Measurements from ENCODE around the gene SUSD4.

Gene SUSD4

GRCh38 chr1:223223091-223223995 lies 140.6 kb downstream of the SUSD4 start:
- in situ Hi-C loops (cut with MboI; ENCODE audit: low pct_unique_long_range_greater_than_20kb, low sequenced_read_pairs): no loop called here
- DNase-seq: no peak

DNA sequence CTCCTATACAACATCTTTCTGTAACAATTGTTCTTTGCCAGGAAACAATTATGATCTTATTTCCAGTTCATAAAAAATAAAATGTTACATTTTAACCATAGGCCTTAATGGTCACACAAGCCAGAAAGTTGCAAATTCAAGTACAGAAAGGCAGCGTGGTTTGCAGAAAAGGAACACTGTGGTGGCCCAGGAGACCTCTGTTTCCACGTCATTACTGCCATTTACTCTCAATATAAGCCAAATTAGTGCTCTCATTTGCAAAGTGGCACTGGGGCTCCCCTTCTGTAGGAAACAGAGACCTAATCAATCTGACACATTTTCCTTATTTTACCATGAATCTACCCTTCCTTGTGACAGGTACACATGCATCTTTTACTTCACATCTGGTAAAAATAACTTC lies 141.6 kb downstream of the SUSD4 start:
- in situ Hi-C loops (cut with MboI; ENCODE audit: low pct_unique_long_range_greater_than_20kb, low sequenced_read_pairs): no loop called here
- DNase-seq: no peak

DNA sequence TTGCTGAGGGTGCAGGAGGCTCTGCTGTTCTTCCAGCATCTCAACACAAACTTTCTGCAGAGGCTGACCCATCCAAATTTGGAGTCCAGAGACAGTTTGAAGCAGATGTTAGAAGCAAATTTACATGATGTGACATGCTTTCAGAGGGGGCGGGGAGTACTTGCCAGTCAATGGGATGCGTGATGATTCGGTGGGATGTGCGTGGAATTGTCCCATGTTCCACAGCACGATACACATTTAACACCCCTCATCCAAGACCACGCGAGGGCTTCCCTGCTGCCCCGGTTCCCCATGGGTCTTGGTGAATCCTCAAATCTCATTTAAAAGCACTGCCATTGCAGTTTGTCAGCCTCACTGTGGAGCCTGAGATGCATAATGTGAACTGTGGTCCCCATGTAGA lies 142.3 kb downstream of the SUSD4 start:
- in situ Hi-C loops (cut with MboI; ENCODE audit: low pct_unique_long_range_greater_than_20kb, low sequenced_read_pairs): no loop called here
- DNase-seq: no peak

- in situ Hi-C loops (cut with MboI; ENCODE audit: low pct_unique_long_range_greater_than_20kb, low sequenced_read_pairs): no loop called here
- DNase-seq: no peak
These were observed 143.9 kb downstream of the SUSD4 start for GRCh38 chr1:223219846-223220610.

GRCh38 chr1:223219318-223219635 lies 144.7 kb downstream of the SUSD4 start:
- in situ Hi-C loops (cut with MboI; ENCODE audit: low pct_unique_long_range_greater_than_20kb, low sequenced_read_pairs): no loop called here
- no peak for DNase-seq

DNA sequence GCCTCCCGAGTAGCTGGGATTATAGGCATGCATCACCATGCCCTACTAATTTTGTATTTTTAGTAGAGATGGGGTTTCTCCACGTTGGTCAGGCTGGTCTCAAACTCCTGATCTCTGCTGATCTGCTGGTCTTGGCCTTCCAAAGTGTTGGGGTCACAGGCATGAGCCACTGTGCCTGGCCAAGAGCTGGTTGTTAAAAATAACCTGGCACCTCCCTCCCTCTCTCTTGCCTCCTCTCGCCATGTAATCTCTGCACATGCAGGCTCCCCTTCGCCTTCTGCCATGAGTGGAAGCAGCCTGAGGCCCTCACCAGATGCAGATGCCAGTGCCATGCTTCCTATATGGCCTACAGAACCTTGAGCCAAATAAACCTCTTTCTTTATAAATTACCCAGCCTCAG lies 146.2 kb downstream of the SUSD4 start:
- DNase-seq: no peak
- in situ Hi-C loops (cut with MboI; ENCODE audit: low pct_unique_long_range_greater_than_20kb, low sequenced_read_pairs): no loop called here

GRCh38 chr1:223216531-223217205 lies 147.3 kb downstream of the SUSD4 start:
- in situ Hi-C loops (cut with MboI; ENCODE audit: low pct_unique_long_range_greater_than_20kb, low sequenced_read_pairs): no loop called here
- no peak for DNase-seq

DNA sequence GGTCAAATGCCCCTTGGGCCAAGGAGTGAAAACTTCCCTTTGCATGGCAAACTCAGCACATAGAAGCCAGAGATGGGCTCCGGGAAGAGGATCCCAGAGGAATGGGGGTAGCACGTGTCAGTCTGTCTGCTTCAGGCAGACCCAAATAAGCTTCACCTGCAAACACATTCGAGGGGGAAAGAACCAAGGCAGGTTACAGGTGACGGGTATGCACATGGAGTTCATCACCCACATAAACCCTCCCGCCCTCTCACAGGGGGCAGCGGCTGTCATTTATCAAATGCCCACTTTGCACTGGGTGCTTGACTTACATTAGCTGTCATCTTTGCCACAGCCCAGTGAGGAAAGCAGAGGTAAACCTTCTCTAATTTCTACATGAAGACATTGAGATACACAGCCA lies 147.9 kb downstream of the SUSD4 start:
- in situ Hi-C loops (cut with MboI; ENCODE audit: low pct_unique_long_range_greater_than_20kb, low sequenced_read_pairs): no loop called here
- no peak for DNase-seq

DNA sequence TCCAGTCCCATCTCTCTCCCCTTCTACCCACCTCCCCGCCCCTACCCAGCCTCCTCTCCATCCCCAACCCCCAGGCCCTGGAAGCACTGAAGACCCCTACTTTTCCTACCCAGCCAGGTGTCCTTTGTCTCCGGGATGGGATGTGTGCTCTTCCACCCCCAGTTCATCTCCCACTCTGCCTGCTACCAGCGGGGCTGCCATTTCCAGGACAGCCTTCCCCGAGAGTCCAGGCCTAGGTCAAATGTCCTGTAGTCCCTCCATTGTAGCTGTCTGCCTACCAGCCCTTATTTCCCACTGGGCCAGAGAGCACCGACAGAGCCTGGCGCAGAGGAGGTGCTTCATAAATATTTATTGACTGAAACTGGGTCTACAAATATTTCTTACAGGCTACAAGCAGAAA lies 148.9 kb downstream of the SUSD4 start:
- in situ Hi-C loops (cut with MboI; ENCODE audit: low pct_unique_long_range_greater_than_20kb, low sequenced_read_pairs): no loop called here
- no peak for DNase-seq

DNA sequence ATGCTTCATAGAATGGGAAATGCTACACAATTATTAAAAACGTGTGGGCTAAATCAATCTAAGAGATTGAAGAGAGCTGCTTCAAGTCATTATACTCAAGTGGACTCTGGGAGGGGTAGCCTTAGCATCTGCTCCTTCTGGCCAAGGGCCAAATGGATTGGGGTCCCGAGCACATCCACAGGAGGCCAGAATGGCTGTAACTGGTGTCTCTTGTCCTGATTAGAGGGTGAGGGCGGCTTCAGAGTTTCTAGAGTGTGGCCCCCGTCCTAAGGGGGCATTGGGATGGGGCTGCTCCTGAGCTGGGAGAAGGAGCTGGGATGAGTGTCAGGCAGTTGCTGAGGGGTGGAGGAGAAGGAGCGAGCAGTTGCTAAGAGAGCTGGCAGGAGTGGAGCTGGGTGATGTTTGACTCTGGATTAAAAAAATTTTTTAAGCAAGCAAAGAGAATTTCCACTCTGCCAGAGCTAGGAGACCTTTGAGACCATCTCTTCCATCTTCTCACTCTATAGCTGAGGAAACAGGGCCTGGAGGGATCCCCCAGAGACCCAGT lies 149.6 kb downstream of the SUSD4 start:
- DNase-seq: no peak
- in situ Hi-C loops (cut with MboI; ENCODE audit: low pct_unique_long_range_greater_than_20kb, low sequenced_read_pairs): no loop called here

DNA sequence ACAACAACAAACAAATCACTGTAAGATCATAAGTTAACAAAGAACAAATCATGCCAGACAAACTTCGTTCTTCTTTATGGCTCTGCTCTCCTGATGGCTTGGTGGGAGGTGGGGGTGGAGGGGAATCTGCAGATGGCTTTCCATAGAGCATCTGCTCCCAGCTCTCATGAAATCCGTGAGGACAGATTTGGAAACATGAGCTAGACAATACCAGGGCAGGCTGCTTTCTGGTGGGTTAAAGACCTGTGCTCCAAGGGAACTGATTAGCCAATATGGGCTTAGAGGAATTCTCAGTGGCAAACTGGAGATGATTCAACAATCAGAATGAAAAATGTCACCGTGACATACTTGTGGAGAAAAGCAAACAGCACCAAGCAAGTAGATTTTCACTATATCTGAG lies 151.5 kb downstream of the SUSD4 start:
- DNase-seq: no peak
- in situ Hi-C loops (cut with MboI; ENCODE audit: low pct_unique_long_range_greater_than_20kb, low sequenced_read_pairs): no loop called here

GRCh38 chr1:223211323-223211985 lies 152.5 kb downstream of the SUSD4 start:
- DNase-seq: no peak
- in situ Hi-C loops (cut with MboI; ENCODE audit: low pct_unique_long_range_greater_than_20kb, low sequenced_read_pairs): no loop called here

DNA sequence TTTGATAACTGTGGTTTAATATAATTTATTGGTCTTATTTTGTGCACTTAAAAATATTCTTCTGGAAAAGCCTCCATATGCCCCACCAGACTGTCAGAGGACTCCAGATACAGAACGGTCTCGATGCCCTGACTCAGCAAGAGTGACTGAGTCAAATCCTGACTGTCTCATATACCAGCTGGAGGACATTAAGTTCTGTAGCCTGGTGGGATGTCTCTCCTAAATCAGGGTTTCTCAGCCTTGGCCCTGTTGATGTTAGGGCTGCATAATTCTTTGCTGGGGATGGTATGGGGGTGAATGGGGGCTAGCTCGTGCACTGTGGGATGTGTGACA lies 153.2 kb downstream of the SUSD4 start:
- in situ Hi-C loops (cut with MboI; ENCODE audit: low pct_unique_long_range_greater_than_20kb, low sequenced_read_pairs): no loop called here

DNA sequence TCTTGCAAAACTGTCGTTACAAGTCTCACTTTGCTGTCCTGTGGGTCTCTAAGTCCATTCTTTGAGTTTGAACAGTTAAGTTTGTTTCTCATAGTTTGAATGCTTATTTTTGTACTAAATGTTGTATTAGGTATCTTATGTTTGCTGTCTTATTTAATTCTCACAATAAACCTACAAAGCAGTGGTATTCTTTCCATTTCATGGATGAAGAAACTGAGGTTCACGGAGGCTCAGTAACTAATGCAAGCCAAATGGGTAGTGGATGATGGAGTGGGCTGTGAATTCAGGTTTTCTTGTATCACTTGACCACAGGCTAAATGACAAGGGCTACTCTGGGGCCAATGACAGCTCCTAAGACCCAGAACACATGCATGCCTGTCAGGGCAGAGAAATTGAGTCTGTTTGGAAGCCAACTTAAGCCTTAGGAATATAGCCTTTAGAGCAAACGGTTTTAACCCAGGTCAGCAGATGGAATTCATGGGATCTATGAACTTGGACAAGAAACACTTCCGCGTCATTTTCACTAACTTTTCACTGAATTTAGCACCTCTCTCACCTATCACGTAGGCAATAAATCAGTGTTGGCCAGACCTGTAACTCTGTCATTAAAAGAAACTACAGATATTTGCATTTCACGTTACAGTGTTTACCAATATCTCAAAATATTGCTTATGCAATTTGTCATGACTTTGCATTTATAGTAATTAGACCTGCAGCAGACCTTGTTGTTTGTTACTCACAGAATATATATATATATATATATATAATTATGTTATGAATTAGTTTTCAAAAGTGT lies 153.8 kb downstream of the SUSD4 start:
- no peak for DNase-seq
- in situ Hi-C loops (cut with MboI; ENCODE audit: low pct_unique_long_range_greater_than_20kb, low sequenced_read_pairs): no loop called here

More for the DNA sequence above, 153.2 kb downstream of the SUSD4 start:
- no peak for DNase-seq

DNA sequence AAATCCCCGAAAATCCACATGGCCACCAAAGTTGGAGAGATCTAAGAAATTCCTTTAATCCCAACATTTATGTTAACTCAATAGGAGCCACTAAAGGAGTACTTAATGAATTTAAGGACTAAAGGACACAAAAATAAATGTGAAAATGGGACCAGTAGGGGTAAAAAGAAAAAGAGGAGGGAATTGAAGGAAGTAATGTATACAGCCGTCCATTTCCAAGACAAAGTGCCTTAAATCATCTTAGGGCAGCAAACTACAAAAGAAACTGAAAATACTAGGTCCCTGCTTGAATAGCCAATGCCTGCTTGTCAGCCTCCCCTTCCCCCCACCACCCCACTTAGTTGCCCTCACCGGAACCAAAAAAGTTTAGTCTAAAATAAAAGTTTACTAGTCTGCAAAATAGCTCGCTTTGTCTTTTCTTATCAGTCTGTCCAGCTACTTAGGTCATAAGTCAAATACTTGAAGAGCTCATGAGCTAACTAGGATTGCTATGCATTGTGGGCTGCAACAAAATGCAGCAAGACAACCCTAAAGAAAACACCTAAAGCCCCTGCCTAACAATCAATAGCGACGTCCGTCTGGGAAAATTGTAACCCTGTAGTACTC lies 154.6 kb downstream of the SUSD4 start:
- DNase-seq: no peak
- in situ Hi-C loops (cut with MboI; ENCODE audit: low pct_unique_long_range_greater_than_20kb, low sequenced_read_pairs): no loop called here

- in situ Hi-C loops (cut with MboI; ENCODE audit: low pct_unique_long_range_greater_than_20kb, low sequenced_read_pairs): no loop called here
- no peak for DNase-seq
These were observed 155.6 kb downstream of the SUSD4 start for GRCh38 chr1:223208164-223209076.

GRCh38 chr1:223207293-223208066 lies 156.5 kb downstream of the SUSD4 start:
- no peak for DNase-seq
- in situ Hi-C loops (cut with MboI; ENCODE audit: low pct_unique_long_range_greater_than_20kb, low sequenced_read_pairs): no loop called here

Data from KBM-7 (cell line).